Spleen (tissue), 11 donors: Measurements from ENCODE around the gene SUMF1. TPM values are rescaled to one million over a fixed set of nuclear protein-coding genes. Genes with fewer than 3 reads are reported as not detected.

Experiments used
- DNase-seq: peaks from one replicate; pipeline ENCODE4 v3.0.0-alpha.2; 2020
- H3K27ac ChIP-seq, 8 donors: fragments of 200-600 bp; sonication (generic) in 7 of 8; 1 replicate in 4 of 8; 2 replicates in 4 of 8; pipeline versions ENCODE4 v1.5.0 to v1.8.0; 2016 to 2021; ENCODE audit warnings: inconsistent platforms in 4 of 8, mild to moderate bottlenecking in 4 of 8, moderate library complexity in 1 of 8
- H3K27me3 ChIP-seq, 7 donors: fragments of 200-600 bp; sonication (generic) in 6 of 7; replicated peaks in 1 of 7; 1 replicate in 4 of 7; 2 replicates in 3 of 7; pipeline versions ENCODE4 v1.5.0 to v1.8.0; 2016 to 2021; ENCODE audit warnings: inconsistent platforms in 3 of 7, mild to moderate bottlenecking in 1 of 7
- H3K36me3 ChIP-seq, 6 donors: fragments of 200-600 bp; sonication (generic) in 5 of 6; 1 replicate in 4 of 6; 2 replicates in 2 of 6; pipeline versions ENCODE4 v1.5.0 to v1.8.0; 2016 to 2021; ENCODE audit warnings: inconsistent platforms in 2 of 6
- H3K4me1 ChIP-seq, 6 donors: fragments of 200-600 bp; sonication (generic) in 5 of 6; 1 replicate in 3 of 6; 2 replicates in 3 of 6; pipeline versions ENCODE4 v1.5.0 to v1.8.0; 2016 to 2021; ENCODE audit warnings: inconsistent platforms in 3 of 6
- H3K4me3 ChIP-seq, 8 donors: fragments of 200-600 bp; sonication (generic) in 7 of 8; 1 replicate in 4 of 8; 2 replicates in 4 of 8; pipeline versions ENCODE4 v1.5.0 to v1.8.0; 2016 to 2021; ENCODE audit warnings: inconsistent platforms in 4 of 8, mild to moderate bottlenecking in 4 of 8, moderate library complexity in 2 of 8
- H3K9me3 ChIP-seq, 8 donors: fragments of 200-600 bp; sonication (generic) in 7 of 8; 1 replicate in 4 of 8; 2 replicates in 4 of 8; pipeline versions ENCODE4 v1.5.0 to v1.8.0; 2016 to 2021; ENCODE audit warnings: inconsistent platforms in 4 of 8
- POLR2A ChIP-seq, 3 donors: fragments of 450-650 bp; IDR thresholded peaks; one replicate each; pipeline ENCODE4 v1.5.1; 2017; ENCODE audit warnings: antibody characterized with exemption in 3 of 3, mild to moderate bottlenecking in 1 of 3
- POLR2AphosphoS5 ChIP-seq, 3 donors: sonication (generic); formaldehyde crosslinking; IDR thresholded peaks; one replicate each; pipeline ENCODE4 v1.5.1; 2017; ENCODE audit warnings: antibody characterized with exemption in 3 of 3
- WGBS, 5 donors: extraction: QIAGEN DNeasy Blood & Tissue Kit in 3 of 5; methylation state at CpG; one replicate each; pipeline versions ENCODE4 v1.1.5 to v1.1.7; 2013 to 2018; 5-methylcytosine and 5-hydroxymethylcytosine counted together
- intact Hi-C: fragments of 100-400 bp; cut with DNase I; formaldehyde crosslinking; loops from one replicate; pipeline ENCODE4 v1.15.0; 2023; ENCODE audit warnings: low total_unique reads
- polyA plus RNA-seq, 3 donors: library from polyadenylated mRNA; stranded (reverse); fragments of 200-250 nt; gene quantifications; one replicate each; pipeline ENCODE4 v1.2.1, GENCODE V29; 2013
- total RNA-seq, 7 donors: library from RNA; depleted of rRNA in 3 of 7; stranded (reverse); fragments of >200 nt in 3 of 7; fragmentation: NEBNext Ultra II Directional in 4 of 7; extraction: Animal tissue kit (Norgen Biotek cat#: 25700) in 4 of 7; gene quantifications; one replicate each; pipeline versions ENCODE4 v1.1.0 to v1.2.1, GENCODE V29; 2016 to 2021
- TF ChIP-seq, protein P1 (sequence below), 11 experiments: fragments of 200-600 bp in 7 of 11; fragments of 450-650 bp in 4 of 11; sonication (generic) in 4 of 11; IDR thresholded peaks in 8 of 11; conservative IDR thresholded peaks in 3 of 11; 1 replicate in 7 of 11; 2 replicates in 4 of 11; pipeline versions ENCODE4 v1.4.0 to v1.8.0; 2016 to 2021; ENCODE audit warnings: antibody characterized with exemption in 11 of 11, inconsistent platforms in 4 of 11, mild to moderate bottlenecking in 1 of 11
- donor health status: healthy with polysubstance abuse.
- donor health status: DM: no; HTN: no; CAD: no; lungs with moderate emphysema.
- donor health status: DM: no; HTN: no; CAD: no.
- donor health status: Bipolar disorder and iron deficiency.
- donor health status: healthy.
- donor health status: DM: no; HTN: no; CAD: no.
- donor health status: DM: yes; HTN: yes; CAD: no.

Gene SUMF1
- total and polyA plus RNA-seq, 10 donors = 6.3 to 53.0 (median 33.9) TPM

DNA sequence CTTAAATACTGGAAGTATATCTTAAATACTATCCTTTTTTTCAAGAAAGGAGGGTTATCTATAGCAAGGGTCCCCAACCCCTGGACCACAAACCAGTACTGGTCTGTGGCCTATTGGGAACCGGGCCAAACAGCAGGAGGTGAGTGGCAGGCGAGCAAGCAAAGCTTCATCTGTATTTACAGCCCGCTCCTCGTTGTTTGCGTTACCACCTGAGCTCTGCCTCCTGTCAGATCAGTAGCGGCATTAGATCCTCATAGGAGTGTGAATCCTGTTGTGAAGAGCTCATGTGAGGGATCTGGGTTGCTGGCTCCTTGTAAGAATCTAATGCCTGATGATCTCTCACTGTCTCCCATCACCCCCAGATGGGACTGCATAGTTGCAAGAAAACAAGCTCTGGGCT, 26.1 kb downstream of the SUMF1 start:
- intact Hi-C loops = no loop called here
- 92 to 98% (median 95%) methylated on average over 6 of the region's 6 CpGs for WGBS, 5 donors
- Histone ChIP-seq H3K4me1 (no peaks in the 10 kb centered on the region), H3K9me3 (no peaks in the 10 kb centered on the region), H3K36me3 (peaks cover 0 to 52% (median 11%) of the 10 kb centered on the region in 6 donors), H3K27me3 (no peaks in the 10 kb centered on the region), H3K4me3 (no peak overlapping the region), H3K27ac (no peak overlapping the region)
- TF ChIP-seq, protein P1, sequence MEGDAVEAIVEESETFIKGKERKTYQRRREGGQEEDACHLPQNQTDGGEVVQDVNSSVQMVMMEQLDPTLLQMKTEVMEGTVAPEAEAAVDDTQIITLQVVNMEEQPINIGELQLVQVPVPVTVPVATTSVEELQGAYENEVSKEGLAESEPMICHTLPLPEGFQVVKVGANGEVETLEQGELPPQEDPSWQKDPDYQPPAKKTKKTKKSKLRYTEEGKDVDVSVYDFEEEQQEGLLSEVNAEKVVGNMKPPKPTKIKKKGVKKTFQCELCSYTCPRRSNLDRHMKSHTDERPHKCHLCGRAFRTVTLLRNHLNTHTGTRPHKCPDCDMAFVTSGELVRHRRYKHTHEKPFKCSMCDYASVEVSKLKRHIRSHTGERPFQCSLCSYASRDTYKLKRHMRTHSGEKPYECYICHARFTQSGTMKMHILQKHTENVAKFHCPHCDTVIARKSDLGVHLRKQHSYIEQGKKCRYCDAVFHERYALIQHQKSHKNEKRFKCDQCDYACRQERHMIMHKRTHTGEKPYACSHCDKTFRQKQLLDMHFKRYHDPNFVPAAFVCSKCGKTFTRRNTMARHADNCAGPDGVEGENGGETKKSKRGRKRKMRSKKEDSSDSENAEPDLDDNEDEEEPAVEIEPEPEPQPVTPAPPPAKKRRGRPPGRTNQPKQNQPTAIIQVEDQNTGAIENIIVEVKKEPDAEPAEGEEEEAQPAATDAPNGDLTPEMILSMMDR (IDR thresholded peaks at IDR 0.05 in 8 of 11, conservative IDR thresholded peaks at IDR 0.05 in 3 of 11) = no peak
- TF ChIP-seq POLR2A (IDR thresholded peaks at IDR 0.05) (no peak), POLR2AphosphoS5 (IDR thresholded peaks at IDR 0.05) (no peak)
- DNase-seq = no peak

DNA sequence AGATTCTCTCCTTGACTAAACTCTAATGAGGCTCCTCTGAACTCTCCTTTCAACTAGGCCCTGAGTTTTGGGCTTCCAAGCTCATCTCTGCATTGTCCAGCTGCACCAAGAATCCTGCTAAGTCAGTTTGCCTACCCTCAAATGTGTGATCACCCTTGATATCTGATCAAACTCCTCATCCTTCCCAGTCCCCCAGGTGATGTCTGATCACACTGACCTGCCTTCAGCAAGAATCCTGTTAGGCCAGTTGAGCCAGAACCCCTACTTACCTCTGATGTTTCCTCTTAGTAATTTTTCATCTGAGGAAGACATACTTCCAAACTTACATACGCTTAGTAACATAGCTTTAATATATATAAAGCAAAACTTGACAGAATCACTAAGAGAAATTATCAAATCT, 28.8 kb downstream of the SUMF1 start:
- H3K9me3 ChIP-seq = no peaks in the 10 kb centered on the region
- DNase-seq = no peak
- no peaks in the 10 kb centered on the region for H3K4me1 ChIP-seq
- no peak overlapping the region for H3K4me3 ChIP-seq
- no peak overlapping the region for H3K27ac ChIP-seq
- H3K27me3 ChIP-seq = no peaks in the 10 kb centered on the region
- WGBS, 5 donors = 96 to 100% (median 98%) methylated on average over 1 of the region's 1 CpG
- TF ChIP-seq POLR2AphosphoS5 (IDR thresholded peaks at IDR 0.05) = no peak
- TF ChIP-seq POLR2A (IDR thresholded peaks at IDR 0.05) = no peak
- TF ChIP-seq, protein P1 (IDR thresholded peaks at IDR 0.05 in 8 of 11, conservative IDR thresholded peaks at IDR 0.05 in 3 of 11) = no peak
- intact Hi-C loops = no loop called here
- H3K36me3 ChIP-seq = peaks cover 0 to 47% (median 10%) of the 10 kb centered on the region in 6 donors

DNA sequence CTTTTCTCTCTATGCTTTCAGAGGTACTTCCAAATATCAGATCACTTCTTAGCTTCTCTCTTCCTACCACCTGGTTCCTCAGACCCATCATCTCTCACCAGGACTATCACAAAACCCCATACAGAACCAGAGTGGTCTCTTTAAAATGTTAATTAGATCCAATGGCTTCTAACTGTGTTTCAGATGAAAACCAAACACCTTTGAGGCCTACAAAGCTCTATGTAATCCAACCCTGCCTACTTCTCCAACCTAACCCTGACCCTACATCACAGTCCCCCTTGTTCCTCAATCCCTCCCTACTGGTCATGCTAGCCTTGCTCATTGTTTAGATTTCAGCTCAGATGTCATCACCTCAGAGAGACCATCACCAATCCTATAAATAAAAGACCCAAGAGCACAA, 34.8 kb downstream of the SUMF1 start:
- H3K27me3 ChIP-seq = no peaks in the 10 kb centered on the region
- peaks cover 0 to 50% (median 10%) of the 10 kb centered on the region in 6 donors for H3K36me3 ChIP-seq
- intact Hi-C loops = no loop called here
- H3K27ac ChIP-seq = no peak overlapping the region
- DNase-seq = no peak
- peaks cover 0 to 3% (median 0%) of the 10 kb centered on the region in 6 donors for H3K4me1 ChIP-seq
- no peak overlapping the region for H3K4me3 ChIP-seq
- peaks cover 0 to 10% (median 6%) of the 10 kb centered on the region in 8 donors for H3K9me3 ChIP-seq
- no peak for TF ChIP-seq POLR2A (IDR thresholded peaks at IDR 0.05)
- no peak for TF ChIP-seq POLR2AphosphoS5 (IDR thresholded peaks at IDR 0.05)
- TF ChIP-seq, protein P1 (IDR thresholded peaks at IDR 0.05 in 8 of 11, conservative IDR thresholded peaks at IDR 0.05 in 3 of 11) = no peak

DNA sequence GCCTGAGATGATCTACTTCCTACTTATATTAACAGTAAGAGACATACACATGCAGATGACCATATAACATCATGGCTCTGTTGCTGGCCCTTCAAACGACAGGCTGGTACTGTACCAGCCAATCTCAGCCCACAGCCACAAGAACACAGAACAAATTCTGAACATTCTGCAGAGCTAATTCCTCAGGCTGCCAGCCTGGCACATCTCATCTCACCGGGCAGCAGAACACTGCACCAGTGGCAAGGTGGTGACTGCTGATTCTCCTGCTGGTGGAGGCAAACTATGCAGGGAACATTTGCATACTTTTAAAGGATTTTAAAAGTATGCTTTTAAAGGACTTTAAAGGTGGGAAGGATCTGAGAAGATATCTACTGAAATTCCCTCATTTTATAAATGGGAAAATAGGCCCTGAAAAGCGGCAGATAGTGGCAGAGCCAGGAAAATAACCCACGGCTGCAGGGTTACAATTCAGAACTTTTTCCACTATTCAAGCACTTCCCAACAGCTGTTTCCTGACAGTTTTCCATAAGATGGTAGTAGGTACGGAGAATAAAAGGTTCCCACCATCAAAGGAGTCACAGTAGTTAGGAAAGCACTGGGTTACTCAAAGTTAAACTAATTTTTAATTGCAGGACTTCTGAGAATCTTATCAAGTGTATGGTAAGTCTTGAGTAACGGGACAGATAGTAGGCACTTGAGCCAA, 37.3 kb downstream of the SUMF1 start:
- H3K4me1 ChIP-seq = peaks cover 0 to 13% (median 3%) of the 10 kb centered on the region in 6 donors
- 73 to 86% (median 79%) methylated on average over 6 of the region's 6 CpGs for WGBS, 5 donors

More for the DNA sequence above, 37.3 kb downstream of the SUMF1 start:
- Histone ChIP-seq H3K9me3 (peaks cover 0 to 10% (median 6%) of the 10 kb centered on the region in 8 donors), H3K27ac (no peak overlapping the region), H3K36me3 (peaks cover 0 to 42% (median 10%) of the 10 kb centered on the region in 6 donors), H3K4me3 (no peak overlapping the region), H3K27me3 (no peaks in the 10 kb centered on the region)
- DNase-seq = no peak
- TF ChIP-seq POLR2A (IDR thresholded peaks at IDR 0.05) (no peak), POLR2AphosphoS5 (IDR thresholded peaks at IDR 0.05) (no peak)
- TF ChIP-seq, protein P1 (IDR thresholded peaks at IDR 0.05 in 8 of 11, conservative IDR thresholded peaks at IDR 0.05 in 3 of 11) = no peak
- intact Hi-C loops = no loop called here
